GM19099 (cell line): ENCODE results near the gene SARS1.

ENCODE experiments used
- POLR2A ChIP-seq: IDR thresholded peaks from 3 replicates; pipeline ENCODE4 v1.6.1; 2011; ENCODE audit warnings: low read depth; ENCODE audit not compliant: insufficient read length; ENCODE audit errors: extremely low read depth

The SARS1 gene

GRCh38 chr1:109269212-109269980 is 55.7 kb downstream of the SARS1 start:
- no peak for TF ChIP-seq POLR2A

DNA sequence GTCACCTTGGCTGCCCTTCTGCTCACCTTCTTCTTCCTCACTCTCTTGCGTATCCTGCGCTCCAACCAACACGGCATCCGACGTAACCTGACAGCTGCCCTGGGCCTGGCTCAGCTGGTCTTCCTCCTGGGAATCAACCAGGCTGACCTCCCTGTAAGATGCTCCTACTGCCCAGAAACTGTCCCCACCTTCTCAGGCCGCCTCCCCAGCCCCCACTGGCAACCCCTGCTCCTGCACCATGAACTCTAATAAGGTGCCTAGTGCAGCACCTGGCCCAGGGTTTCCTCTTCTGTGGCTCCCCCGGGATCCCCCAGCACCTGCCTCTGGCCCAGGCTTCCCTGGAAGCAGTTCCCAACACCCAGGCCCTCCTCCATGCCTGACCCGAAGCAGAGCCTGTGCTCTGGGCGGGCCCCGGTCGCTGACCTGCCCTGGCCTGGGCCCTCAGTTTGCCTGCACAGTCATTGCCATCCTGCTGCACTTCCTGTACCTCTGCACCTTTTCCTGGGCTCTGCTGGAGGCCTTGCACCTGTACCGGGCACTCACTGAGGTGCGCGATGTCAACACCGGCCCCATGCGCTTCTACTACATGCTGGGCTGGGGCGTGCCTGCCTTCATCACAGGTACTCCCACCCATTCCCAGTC is 56.4 kb downstream of the SARS1 start:
- no peak for TF ChIP-seq POLR2A

GRCh38 chr1:109270623-109271317 is 57.1 kb downstream of the SARS1 start:
- TF ChIP-seq POLR2A: no peak

GRCh38 chr1:109271458-109271857 is 57.7 kb downstream of the SARS1 start:
- no peak for TF ChIP-seq POLR2A

DNA sequence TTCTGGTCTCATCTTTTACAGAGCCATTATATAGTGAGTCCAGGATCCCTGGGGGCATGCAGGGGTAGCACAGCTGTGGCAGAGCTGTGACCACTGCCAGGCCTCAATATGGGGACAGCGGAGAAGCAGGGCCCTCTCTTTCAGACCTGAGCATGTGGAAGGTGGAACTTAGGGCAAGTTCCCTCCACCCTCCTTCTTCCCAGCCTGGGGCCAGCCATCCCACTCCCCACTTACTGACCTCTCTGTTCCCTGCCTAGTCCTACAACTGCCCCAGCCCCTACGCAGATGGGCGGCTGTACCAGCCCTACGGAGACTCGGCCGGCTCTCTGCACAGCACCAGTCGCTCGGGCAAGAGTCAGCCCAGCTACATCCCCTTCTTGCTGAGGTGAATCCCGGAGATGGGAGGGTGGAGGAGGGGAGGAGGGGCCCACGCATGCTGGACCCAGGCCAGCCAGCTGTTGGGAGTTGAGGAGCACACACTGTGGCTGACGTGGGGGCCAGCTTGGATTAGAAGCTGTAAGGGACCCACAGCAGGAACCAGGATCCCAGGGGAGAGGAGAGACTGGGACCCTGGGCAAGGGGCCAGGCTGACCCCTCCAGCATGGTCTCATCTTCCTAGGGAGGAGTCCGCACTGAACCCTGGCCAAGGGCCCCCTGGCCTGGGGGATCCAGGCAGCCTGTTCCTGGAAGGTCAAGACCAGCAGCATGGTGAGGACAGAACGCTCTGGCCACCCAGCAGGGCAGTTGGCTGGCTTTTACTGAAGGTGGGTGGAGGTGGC is 58.5 kb downstream of the SARS1 start:
- no peak for TF ChIP-seq POLR2A

DNA sequence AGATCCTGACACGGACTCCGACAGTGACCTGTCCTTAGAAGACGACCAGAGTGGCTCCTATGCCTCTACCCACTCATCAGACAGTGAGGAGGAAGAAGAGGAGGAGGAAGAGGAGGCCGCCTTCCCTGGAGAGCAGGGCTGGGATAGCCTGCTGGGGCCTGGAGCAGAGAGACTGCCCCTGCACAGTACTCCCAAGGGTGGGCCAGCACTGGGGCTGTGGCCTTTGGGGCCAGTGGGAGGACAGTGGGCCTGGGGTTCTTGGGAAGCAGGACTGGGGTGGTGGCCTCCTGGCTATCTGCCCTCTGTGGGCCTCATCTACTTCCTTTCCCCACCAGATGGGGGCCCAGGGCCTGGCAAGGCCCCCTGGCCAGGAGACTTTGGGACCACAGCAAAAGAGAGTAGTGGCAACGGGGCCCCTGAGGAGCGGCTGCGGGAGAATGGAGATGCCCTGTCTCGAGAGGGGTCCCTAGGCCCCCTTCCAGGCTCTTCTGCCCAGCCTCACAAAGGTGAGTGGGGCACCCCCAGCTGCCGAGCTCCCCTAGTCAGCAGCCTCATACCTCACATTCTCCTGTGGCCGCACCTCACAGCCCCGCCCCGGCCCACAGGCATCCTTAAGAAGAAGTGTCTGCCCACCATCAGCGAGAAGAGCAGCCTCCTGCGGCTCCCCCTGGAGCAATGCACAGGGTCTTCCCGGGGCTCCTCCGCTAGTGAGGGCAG is 59.3 kb downstream of the SARS1 start:
- no peak for TF ChIP-seq POLR2A

DNA sequence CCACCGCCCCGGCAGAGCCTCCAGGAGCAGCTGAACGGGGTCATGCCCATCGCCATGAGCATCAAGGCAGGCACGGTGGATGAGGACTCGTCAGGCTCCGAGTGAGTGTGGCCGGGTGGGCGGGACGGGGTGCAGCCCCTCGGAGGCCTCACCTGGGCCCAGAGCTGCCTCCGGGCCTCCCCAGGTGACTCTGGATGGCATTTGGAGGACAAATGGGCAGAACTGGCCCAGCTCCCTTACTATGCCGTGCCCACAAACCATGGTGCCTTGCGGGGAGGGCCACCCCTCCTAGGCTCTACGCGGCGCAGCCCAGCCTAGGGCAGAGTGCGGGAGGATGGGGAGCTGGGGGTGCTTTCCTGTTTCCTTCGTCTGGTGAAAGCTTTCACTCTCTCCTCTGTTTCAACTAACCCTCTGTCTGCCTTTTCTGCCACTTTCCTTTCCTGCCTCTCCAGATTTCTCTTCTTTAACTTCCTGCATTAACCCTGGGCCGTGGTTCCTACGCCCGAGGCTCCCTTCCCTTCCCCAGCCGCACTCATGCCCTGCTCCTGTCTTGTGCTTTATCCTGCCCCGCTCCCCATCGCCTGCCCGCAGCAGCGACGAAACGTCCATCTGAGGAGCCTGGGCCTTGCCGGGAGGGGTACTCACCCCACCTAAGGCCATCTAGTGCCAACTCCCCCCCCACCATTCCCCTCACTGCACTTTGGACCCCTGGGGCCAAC is 60.0 kb downstream of the SARS1 start:
- no peak for TF ChIP-seq POLR2A

GRCh38 chr1:109274533-109275476 is 61.1 kb downstream of the SARS1 start:
- no peak for TF ChIP-seq POLR2A

DNA sequence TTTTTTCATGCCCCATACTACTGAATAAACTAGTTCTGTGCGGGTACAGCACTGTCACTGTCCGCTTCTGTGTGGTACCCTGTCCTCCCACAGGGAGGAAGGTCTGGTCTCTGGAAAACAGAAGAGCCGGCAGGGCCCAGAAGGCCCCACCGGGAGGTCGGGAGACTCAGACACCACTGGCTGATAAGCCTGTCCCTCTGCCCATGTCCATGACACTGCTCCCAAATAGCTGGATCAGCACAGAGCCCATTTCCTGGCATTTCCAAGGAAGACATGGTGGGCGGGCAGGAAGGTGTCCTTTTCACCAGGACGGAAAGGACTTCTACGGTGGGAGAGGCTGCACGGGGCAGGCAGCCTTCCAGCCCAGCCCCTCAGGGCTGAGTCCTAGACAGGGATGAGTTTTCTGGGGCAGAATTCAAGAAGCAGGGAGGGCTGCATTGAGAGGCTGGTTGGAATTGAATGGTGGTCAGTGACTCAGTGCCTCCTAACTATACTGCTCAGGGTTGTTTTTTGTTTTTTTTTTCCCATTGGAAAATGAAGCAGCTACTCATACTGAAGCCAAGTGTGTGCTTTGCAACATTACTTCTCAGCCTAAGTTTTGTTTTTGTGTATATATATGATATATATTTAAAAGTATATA is 62.1 kb downstream of the SARS1 start:
- TF ChIP-seq POLR2A: no peak

DNA sequence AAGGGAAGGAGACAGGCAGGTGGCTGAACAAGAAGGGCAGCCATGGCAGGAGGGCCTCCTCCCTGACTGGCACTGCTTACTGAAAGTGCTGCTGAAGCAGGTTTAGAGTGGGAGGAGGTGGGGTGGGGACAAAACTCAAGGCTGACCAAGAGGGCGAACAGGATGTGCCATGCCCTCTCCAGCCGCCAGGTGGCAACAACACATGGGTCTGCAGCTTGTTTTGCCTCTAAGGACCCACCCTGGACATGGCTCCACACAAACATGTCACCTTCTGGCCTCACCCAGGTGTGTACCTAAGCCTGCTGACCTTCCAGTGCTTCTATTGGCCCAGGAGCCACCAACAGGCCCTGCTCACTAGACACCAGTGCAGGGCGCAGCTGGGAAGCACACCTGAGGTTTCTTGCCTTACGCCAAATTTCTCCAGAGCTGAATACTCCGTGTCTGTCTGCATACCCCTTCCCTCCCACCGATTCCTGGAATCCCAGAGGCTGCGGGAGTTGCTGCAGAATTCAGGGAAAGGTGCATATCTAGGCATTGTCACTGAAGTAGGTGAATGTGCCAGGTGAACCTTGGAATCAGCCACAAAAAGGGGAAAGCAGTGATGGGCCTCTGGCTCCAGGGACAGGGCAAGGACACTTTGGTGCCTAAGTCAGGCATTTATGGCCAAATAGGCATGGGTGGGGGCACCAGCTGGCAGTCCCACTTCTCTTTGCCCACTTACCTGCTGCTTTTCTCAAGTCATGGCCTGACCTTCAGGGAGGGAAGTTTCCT is 63.9 kb downstream of the SARS1 start:
- TF ChIP-seq POLR2A: peak; percentile 14

DNA sequence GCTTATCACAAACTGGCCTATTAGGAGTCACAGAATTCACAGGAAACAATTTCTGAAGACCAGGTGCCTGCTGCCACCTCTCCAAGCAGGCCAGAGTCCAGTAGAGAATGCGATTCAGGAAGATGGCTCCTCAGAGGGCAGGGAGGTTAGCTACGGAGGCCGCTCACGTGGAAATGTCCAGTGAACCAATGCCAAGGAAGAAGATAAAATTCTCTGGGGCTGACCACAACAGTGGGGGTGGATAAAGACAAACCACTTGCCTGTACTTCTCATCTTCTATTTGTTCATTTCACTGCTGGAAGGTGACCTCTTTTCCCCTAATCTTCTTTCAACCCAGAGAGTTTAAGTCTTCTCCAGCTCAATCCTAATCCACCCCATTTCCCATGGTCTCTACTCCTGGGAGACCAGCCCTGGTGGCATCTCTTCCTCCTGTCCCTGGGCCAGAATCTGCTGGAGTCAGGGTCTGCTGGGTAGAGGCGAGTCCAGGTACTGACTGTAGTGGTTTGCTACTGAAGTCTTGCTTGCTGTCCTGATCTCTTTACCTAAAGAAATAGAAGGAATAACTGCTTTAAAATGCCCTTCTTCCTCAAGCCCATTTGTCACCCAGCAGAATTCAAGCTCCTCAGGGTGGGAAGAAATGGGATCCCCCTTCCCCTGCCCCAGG is 66.0 kb downstream of the SARS1 start:
- TF ChIP-seq POLR2A: no peak

DNA sequence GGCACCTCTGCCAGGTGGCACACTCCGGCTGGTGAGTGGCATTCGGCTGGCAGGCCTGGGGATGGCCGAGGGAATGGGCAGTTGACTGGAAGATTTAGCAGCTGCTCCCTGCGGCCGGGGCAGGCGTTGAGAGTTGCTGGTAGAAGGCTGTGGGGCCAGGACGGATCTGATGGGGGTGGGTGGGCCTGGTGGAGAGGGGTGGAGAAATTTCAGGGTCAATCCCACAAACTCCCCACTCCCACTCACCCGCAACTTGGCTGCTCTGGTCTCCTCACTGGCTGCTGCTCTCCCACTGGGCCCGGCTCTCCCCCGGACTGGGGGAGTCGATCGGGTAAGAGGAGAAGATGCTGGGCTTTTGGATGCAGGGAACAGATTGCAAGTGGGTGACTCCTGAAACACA is 67.1 kb downstream of the SARS1 start:
- TF ChIP-seq POLR2A: no peak
